ENCODE measurements around the gene DNAJC9.
"Not testable (repeated sequence)": the region's sequence is repeated elsewhere in the genome, so short reads cannot be mapped to it uniquely, and the experiment has no call there.

Gene DNAJC9, protein sequence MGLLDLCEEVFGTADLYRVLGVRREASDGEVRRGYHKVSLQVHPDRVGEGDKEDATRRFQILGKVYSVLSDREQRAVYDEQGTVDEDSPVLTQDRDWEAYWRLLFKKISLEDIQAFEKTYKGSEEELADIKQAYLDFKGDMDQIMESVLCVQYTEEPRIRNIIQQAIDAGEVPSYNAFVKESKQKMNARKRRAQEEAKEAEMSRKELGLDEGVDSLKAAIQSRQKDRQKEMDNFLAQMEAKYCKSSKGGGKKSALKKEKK

GRCh38 chr10:73246646-73247508, at the start of gene DNAJC9:
Gene DNAJC9 (minus strand): TSS chr10:73247255. CDS start chr10:73247189, 66 bp downstream.
- DNase-seq (ENCODE audit: low read depth in 3 of 3): peak; percentile 92 to 98 (median 96)

- no peak for DNase-seq (ENCODE audit: low read depth in 3 of 3)
Measured at GRCh38 chr10:73293461-73293860, 46.4 kb upstream of the DNAJC9 start.

GRCh38 chr10:73289958-73290357, 42.9 kb upstream of the DNAJC9 start:
- no peak for DNase-seq (ENCODE audit: low read depth in 3 of 3)

GRCh38 chr10:73287441-73287840, 40.4 kb upstream of the DNAJC9 start:
- DNase-seq (ENCODE audit: low read depth in 3 of 3): no peak

DNA sequence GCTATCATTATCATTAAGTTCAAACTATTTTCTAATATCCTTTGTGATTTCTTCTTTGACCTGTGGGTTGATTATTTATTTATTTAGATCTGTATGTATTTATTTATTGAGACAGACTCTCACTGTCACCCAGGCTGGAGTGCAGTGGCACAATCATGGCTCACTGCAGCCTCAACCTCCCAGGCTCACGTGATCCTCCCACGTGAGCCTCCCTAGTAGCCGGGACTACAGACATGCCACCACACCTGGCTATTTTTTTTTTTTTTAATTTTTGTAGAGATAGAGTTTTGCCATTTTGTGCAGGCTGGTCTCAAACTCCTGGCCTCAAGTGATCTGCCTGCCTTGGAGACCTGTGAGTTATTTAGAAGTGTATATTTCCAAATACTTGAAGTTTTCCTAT, 34.0 kb upstream of the DNAJC9 start:
- no peak for DNase-seq (ENCODE audit: low read depth in 3 of 3)

GRCh38 chr10:73264423-73264822, 17.4 kb upstream of the DNAJC9 start:
- no peak for DNase-seq (ENCODE audit: low read depth in 3 of 3)

DNA sequence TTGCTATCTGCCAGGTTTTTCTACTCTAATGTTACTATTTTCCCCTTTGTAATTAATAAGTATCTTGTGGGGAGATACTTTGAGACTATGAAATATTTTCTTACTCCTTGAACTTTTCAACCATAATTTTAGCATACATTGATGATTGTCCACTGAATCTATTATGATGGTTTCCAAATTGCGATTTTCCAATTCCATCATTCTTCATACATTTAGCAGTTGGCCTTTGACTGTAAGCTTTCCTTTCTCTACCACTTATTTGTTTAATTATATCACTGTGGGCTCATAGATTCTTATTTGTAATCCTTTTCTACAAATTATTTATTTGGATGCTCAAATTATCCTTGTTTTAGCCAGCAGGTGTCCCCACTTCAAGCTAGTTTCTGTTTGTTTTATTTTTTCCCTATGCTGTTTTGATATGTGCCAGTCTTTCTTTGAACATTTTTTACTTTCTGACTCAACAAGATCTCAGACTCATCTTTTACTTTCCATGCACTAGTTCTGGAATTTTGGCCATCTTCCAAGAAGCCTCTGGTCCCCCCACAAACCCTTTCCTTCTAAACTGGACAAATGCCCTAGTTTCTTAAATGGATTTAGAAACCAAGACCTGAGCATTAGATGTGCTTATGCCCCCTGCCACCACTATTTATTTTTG, 16.8 kb upstream of the DNAJC9 start:
- no peak for DNase-seq (ENCODE audit: low read depth in 3 of 3)

DNA sequence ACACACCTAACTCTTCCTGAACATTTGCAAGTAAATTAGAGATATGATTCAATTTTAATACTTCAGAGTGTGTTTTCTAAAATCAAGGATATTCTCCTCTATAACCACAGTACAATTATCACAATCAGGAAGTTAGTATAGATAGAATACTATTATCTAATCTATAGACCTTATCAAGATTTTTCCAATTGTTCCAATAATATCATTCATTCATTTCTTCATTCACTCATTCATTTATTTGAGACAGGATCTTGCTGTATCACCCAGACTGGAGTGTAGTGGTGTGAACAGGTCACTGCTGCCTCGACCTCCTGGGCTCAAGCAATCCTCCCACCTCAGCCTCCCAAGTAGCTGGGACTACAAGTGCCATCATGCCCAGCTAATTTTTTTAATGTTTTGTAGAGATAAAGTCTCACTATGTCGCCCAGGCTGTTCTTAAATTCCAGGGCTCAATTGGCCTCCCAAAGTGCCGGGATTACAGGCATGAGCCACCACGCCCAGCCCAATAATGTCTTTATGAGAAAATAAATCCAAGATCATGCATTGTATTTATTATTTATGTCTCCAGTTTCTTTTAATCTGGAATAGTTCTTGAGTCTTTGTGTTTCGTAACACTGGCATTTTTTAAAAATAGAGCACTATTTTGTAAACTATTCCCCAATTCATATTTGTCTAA, 16.0 kb upstream of the DNAJC9 start:
- DNase-seq (ENCODE audit: low read depth in 3 of 3): no peak

GRCh38 chr10:73262105-73262730, 15.2 kb upstream of the DNAJC9 start:
- no peak for DNase-seq (ENCODE audit: low read depth in 3 of 3)

DNA sequence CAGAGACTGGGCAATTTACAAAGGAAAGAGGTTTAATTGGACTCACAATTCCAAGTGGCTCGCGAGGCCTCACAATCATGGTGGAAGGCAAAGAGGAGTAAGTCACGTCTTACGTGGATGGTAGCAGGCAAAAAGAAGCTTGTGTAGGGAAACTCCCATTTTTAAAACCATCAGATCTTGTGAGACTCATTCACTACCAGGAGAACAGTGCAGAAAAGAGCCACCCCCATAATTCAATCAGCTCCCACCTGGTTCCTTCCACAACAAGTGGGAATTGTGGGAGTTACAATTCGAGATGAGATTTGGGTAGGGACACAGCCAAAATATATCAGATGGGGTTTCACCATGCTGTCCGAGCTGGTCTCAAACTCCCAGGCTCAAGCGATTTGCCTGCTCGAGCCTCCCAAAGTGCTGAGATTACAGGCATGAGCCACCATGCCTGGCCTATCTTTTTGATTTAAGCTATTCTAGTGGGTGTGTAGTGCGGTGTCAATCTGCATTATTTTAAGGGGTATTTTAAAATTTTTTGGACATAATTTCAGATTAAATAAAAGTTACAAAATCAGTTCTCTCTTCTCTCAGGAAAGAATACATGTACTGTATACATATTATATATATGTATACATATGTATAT, 14.4 kb upstream of the DNAJC9 start:
- no peak for DNase-seq (ENCODE audit: low read depth in 3 of 3)

- not testable (repeated sequence) for DNase-seq (ENCODE audit: low read depth in 3 of 3)
Measured at GRCh38 chr10:73258612-73259011, 11.6 kb upstream of the DNAJC9 start.

DNA sequence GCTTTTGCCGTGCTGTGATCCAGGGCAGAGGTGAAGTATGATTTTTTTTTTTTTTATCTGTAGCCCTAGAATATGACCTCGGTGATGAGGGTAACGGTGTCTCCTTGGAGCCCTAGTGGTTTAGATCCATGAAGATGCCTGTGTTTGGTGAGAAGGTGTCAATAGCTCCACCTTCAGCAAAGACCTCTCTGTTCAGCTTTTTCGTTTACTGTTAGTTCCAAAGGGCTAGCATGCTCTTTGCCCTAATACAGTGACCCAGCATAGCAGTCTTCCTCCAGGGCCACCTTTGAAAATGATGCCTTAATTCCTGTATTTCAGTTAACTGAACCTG, 6.1 kb upstream of the DNAJC9 start:
- DNase-seq (ENCODE audit: low read depth in 3 of 3): no peak

GRCh38 chr10:73252445-73253224, 5.6 kb upstream of the DNAJC9 start, which contains the start of gene MRPS16:
Gene MRPS16 (minus strand): TSS chr10:73252644. CDS start chr10:73252482, 162 bp downstream.
- peak; percentile 76 to 86 (median 84) for DNase-seq (ENCODE audit: low read depth in 3 of 3)

DNA sequence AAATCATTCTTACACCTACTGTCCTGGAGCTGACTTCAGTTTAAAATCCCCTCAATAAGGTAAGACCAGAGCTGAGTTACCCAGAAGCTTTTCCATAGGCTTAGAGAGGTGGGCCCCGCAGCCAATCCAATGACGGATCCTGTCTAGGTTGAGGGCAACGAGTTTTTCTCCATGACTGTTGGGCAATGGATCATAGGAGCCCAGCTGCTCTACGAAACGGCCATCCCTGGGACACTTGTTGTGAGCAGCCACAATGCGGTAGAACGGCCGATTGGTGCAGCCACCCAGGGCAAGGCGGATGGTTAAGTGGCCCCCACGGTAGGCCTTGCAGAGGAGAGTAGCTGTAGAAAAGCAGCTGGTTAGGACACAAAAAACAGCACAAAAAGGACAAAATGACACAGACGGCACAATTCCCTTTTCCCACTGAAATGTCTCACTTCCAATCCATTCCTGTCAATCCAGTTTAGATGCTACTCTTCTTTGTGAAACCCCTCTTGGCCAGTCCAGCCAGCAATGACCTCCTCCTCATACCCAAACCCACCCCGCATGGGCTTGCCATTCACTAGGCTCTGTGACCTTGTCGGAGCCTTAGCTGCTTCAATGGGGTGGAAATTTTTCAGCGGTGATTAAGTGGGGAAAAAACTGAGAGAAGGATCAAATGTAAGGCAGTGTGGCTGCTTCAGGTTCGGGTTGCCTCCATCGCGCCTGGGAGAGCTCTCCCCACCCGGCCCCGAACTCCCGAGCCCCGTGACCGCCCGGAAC, 4.8 kb upstream of the DNAJC9 start:
- no peak for DNase-seq (ENCODE audit: low read depth in 3 of 3)

DNA sequence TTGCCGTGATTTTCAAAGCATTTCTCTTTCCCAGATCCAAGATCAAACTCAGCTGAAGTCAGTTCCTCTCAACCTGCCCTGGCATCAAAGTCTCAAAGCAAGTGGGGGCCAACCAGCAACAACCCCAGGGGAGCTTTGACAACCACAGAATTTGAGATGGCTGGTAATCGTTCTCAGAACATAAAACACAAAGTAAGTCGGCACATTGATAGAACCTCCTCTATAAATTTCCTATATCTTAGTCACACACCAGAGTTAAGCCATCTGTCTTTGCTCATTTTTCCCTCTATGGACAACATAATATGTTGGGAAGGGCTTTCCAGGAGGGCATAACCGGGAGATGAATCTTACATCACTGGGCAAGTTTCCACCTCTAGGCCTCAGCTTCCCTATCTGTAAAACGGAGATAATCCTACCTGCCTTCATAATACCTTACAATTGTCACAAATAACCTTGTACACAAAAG, 1.2 kb upstream of the DNAJC9 start:
- DNase-seq (ENCODE audit: low read depth in 3 of 3): no peak

- no peak for DNase-seq (ENCODE audit: low read depth in 3 of 3)
Measured at GRCh38 chr10:73247509-73248258, 629 bp upstream of the DNAJC9 start.

DNA sequence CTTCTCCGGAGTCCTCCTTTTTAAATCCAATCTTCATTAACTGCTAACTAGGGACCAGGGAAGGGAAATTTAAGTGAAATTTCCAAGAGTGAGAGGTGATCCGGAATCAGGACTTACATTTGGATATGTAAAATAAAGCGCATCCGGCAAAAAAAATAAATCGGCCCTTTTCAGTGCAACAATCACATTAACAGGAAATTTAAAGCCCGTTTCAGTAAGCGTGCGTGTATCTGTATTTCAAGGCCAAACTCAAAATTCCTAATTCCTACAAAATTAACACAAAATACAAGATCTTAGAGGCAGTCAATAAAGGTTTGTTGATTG, 771 bp downstream of the DNAJC9 start:
- DNase-seq (ENCODE audit: low read depth in 3 of 3): no peak

DNA sequence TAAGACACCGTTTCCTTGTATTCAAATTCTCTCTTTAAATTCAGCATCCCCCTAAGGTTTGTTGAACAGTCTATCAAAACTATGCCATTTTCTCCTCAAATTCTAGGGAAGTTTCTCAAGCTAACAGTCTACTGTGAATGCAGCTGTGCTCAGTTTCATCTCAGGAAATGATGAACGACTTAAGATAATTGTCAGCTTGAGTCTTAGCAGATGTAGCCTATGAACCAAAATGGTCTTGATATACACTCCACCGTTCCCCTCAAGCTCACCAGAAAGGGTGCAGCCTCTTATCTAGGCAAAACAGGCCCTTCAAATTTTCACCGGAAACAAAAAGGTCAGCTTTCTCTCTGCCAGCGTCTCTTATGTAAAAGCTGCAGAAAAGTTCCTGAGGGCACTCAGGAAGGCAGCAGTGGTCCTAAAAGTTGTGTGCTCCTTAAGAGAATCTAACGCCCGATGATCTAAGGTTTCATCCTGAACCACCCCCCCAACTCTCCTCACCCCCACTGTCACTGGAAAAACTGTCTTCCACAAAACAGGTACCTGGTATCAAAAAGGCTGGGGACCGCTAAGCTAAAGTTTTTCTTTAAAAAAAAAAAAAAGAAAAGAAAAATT, 2.1 kb downstream of the DNAJC9 start:
- no peak for DNase-seq (ENCODE audit: low read depth in 3 of 3)
